ENCODE data around the gene DCLK1. TPM values are rescaled to one million over a fixed set of nuclear protein-coding genes. Genes with fewer than 3 reads are reported as not detected.
"Not testable (repeated sequence)": the region's sequence is repeated elsewhere in the genome, so short reads cannot be mapped to it uniquely, and the experiment has no call there.

DCLK1 gene
- total RNA-seq, 4 donors from 2014 or later = 0.72 to 9.1 (median 4.9) TPM

GRCh38 chr13:36108954-36109353 is 22.2 kb downstream of the DCLK1 start:
- H3K27me3 ChIP-seq = no peaks in the 10 kb centered on the region
- no peak overlapping the region for H3K4me3 ChIP-seq
- intact Hi-C loops (cut with DNase I) = no loop called here
- no peaks in the 10 kb centered on the region for H3K36me3 ChIP-seq
- 83 to 92% methylated on average over 2 of the region's 2 CpGs for WGBS, 2 donors
- TF ChIP-seq, protein P1, sequence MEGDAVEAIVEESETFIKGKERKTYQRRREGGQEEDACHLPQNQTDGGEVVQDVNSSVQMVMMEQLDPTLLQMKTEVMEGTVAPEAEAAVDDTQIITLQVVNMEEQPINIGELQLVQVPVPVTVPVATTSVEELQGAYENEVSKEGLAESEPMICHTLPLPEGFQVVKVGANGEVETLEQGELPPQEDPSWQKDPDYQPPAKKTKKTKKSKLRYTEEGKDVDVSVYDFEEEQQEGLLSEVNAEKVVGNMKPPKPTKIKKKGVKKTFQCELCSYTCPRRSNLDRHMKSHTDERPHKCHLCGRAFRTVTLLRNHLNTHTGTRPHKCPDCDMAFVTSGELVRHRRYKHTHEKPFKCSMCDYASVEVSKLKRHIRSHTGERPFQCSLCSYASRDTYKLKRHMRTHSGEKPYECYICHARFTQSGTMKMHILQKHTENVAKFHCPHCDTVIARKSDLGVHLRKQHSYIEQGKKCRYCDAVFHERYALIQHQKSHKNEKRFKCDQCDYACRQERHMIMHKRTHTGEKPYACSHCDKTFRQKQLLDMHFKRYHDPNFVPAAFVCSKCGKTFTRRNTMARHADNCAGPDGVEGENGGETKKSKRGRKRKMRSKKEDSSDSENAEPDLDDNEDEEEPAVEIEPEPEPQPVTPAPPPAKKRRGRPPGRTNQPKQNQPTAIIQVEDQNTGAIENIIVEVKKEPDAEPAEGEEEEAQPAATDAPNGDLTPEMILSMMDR (IDR thresholded peaks at IDR 0.05) = no peak
- TF ChIP-seq POLR2A (IDR thresholded peaks at IDR 0.05) = no peak
- H3K4me1 ChIP-seq = no peaks in the 10 kb centered on the region
- H3K27ac ChIP-seq = no peak overlapping the region
- no peak for DNase-seq
- no peaks in the 10 kb centered on the region for H3K9me3 ChIP-seq

- no peaks in the 10 kb centered on the region for H3K27me3 ChIP-seq
- no peak overlapping the region for H3K4me3 ChIP-seq
- TF ChIP-seq POLR2A (IDR thresholded peaks at IDR 0.05) = no peak
- TF ChIP-seq, protein P1 (IDR thresholded peaks at IDR 0.05) = no peak
- no peaks in the 10 kb centered on the region for H3K4me1 ChIP-seq
- intact Hi-C loops (cut with DNase I) = no loop called here
- no peak overlapping the region for H3K27ac ChIP-seq
- H3K36me3 ChIP-seq = no peaks in the 10 kb centered on the region
- WGBS, 2 donors = 54 to 66% methylated on average over 7 of the region's 7 CpGs
- DNase-seq = no peak
- no peaks in the 10 kb centered on the region for H3K9me3 ChIP-seq
These were observed 22.8 kb downstream of the DCLK1 start for GRCh38 chr13:36108342-36108741.

DNA sequence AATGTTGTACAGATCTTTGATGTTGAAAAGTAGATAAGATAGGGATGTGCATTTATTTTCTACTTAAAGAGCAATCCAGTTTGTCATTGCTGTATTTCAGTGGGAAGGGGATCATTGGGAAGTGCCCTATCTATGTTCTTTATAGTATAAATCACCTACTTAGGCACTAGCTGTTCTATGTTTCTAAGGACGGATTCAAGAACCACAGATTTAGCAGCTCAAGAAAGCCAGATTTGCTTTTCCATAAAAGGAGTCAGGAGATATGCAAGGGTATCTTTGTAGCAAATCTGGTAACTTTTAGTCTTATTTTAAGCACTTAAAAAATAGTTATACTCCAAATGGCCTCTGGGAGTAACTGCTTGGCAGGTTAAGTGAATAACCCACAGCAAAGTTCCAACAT is 23.7 kb downstream of the DCLK1 start:
- no peak for DNase-seq
- H3K36me3 ChIP-seq = no peaks in the 10 kb centered on the region
- intact Hi-C loops (cut with DNase I) = no loop called here
- no peaks in the 10 kb centered on the region for H3K27me3 ChIP-seq
- no peaks in the 10 kb centered on the region for H3K4me1 ChIP-seq
- no peaks in the 10 kb centered on the region for H3K9me3 ChIP-seq
- no peak overlapping the region for H3K27ac ChIP-seq
- no peak overlapping the region for H3K4me3 ChIP-seq
- TF ChIP-seq, protein P1 (IDR thresholded peaks at IDR 0.05) = no peak
- no peak for TF ChIP-seq POLR2A (IDR thresholded peaks at IDR 0.05)
- 84 to 93% methylated on average over 1 of the region's 1 CpG for WGBS, 2 donors

- TF ChIP-seq, protein P1 (IDR thresholded peaks at IDR 0.05) = no peak
- no peak for TF ChIP-seq POLR2A (IDR thresholded peaks at IDR 0.05)
- no peak for DNase-seq
- intact Hi-C loops (cut with DNase I) = no loop called here
- no peaks in the 10 kb centered on the region for H3K9me3 ChIP-seq
- no peak overlapping the region for H3K27ac ChIP-seq
- no peak overlapping the region for H3K4me3 ChIP-seq
- no peaks in the 10 kb centered on the region for H3K4me1 ChIP-seq
- WGBS, 2 donors = 41 to 43% methylated on average over 3 of the region's 3 CpGs
- H3K27me3 ChIP-seq = no peaks in the 10 kb centered on the region
- no peaks in the 10 kb centered on the region for H3K36me3 ChIP-seq
These were observed 25.5 kb downstream of the DCLK1 start for GRCh38 chr13:36105726-36106125.

GRCh38 chr13:36102721-36103120 is 28.5 kb downstream of the DCLK1 start:
- WGBS, 2 donors = 58 to 89% methylated on average over 4 of the region's 4 CpGs
- Histone ChIP-seq H3K27ac (no peak overlapping the region), H3K4me1 (no peaks in the 10 kb centered on the region), H3K36me3 (no peaks in the 10 kb centered on the region), H3K27me3 (no peaks in the 10 kb centered on the region), H3K9me3 (no peaks in the 10 kb centered on the region), H3K4me3 (no peak overlapping the region)
- TF ChIP-seq POLR2A (IDR thresholded peaks at IDR 0.05) = no peak
- TF ChIP-seq, protein P1 (IDR thresholded peaks at IDR 0.05) = no peak
- DNase-seq = no peak
- intact Hi-C loops (cut with DNase I) = no loop called here

GRCh38 chr13:36101907-36102306 is 29.3 kb downstream of the DCLK1 start:
- intact Hi-C loops (cut with DNase I); H3K9me3 ChIP-seq; H3K27ac ChIP-seq; H3K4me1 ChIP-seq; H3K27me3 ChIP-seq; DNase-seq; H3K36me3 ChIP-seq; H3K4me3 ChIP-seq: not testable (repeated sequence)
- WGBS, 2 donors = 75 to 88% methylated on average over 5 of the region's 5 CpGs

All from esophagus squamous epithelium (tissue), 5 donors.